ACHN (cell line): ENCODE results near the gene TARS1.
A peak's percentile ranks its signal among the peaks of the same experiment; 100 is the strongest.

Experiments used
- DNase-seq: peaks from one replicate; pipeline ENCODE4 v3.0.0-alpha.2; 2015
- in situ Hi-C: cut with HindIII; loops from 2 replicates; pipeline ENCODE4 v1.10.0; 2017; ENCODE audit warnings: low sequenced_read_pairs, low pct_ligation_motif_present, low pct_unique_long_range_greater_than_20kb

TARS1 gene

DNA sequence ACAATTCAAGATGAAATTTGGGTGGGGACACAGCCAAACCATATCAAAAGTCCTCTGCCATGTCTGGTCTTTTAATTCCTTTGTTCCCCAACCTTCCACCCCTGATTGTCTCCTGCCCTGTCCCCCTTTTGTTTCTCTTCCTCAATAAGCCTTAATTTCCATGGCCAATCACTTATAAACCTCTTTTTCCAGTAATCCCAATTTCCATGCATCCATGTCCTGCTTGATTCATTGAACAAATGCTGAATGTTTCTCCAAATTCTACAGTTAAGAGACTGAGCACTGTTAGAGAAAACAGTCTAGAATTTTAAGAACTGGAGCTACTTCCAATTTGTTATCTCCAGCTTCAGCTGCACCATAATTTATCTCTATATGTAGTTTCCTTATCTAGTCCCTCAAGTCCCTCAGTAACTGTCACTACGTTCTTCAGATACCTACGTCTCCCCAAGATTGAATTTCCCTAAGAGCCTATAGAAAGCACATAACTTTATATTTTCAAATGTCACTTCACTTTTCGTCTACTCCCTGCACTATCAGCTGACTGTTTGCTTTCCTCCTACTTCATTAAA is 34.2 kb downstream of the TARS1 start:
- in situ Hi-C loops, result no loop called here
- no peak for DNase-seq

DNA sequence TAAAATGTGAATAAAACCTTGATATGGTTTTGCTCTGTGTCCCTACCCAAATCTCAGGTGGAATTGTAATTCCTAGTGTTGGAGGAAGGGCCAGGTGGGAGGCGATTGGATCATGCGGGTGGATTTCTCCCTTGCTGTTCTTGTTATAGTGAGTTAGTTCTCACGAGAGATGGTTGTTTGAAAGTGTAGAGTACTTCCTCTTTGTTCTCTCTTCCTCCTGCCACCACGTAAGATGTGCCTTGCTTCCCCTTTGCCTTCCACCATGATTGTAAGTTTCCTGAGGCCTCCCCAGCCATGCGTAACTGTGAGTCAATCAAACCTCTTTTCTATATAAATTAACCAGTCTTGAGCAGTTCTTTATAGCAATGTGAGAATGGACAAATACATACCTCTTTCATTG is 34.9 kb downstream of the TARS1 start:
- no peak for DNase-seq
- in situ Hi-C loops, result no loop called here

DNA sequence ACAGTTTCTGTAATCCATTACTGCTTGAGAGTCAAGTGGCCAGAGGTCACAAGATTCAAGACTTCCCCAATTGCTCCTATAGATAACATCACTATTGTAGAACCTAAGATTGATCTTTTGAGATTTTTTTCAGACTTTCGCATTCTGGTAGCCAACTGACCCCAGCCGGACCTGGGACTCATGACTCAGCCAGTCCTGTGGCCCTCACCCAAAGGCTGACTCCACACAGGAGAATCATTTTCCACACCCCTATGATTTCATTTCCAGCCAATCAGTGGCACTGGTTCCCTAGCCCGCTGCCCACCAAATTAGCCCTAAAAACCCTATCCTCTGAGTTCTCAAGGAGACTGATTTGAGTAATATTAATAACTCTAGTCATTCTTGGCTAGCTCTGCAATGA is 36.2 kb downstream of the TARS1 start:
- in situ Hi-C loops, result no loop called here
- DNase-seq, result no peak

DNA sequence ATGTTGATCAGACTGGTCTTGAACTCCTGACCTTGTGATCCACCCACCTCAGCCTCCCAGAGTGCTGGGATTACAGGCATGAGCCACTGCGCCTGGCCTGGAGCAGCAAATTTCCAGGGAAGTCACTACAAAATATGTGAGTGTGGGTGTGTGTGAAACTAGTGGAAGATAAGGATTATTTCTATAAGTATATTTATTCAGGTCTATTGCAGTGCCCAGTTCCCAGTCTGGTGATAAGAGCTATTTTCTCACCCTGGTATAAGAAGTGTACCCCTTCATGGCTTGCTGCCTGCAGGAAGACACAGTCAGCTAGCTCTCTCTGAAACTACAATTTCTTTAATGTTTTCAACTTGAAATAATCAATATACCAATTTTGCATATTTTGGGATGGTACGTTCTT is 37.1 kb downstream of the TARS1 start:
- in situ Hi-C loops, result no loop called here
- no peak for DNase-seq

DNA sequence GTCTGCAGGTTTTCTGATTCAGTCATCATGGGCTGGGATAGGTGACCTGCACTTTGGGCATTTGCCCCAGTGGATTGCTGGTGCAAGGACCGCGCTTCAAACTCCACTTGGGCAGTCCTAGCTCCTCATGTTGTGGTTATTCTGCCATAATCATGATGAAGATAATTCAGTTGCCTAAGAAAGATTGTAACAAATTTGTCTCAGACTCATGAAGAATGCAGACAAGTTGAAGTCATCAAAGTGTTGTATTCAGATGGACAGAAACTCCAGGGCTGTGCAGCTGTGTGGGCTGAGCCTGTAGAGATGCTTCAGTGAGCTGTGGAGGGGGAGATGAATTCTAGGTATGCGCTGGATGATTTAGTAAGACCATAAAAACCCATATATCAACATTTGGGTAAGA is 38.5 kb downstream of the TARS1 start:
- DNase-seq, result peak; percentile 6

DNA sequence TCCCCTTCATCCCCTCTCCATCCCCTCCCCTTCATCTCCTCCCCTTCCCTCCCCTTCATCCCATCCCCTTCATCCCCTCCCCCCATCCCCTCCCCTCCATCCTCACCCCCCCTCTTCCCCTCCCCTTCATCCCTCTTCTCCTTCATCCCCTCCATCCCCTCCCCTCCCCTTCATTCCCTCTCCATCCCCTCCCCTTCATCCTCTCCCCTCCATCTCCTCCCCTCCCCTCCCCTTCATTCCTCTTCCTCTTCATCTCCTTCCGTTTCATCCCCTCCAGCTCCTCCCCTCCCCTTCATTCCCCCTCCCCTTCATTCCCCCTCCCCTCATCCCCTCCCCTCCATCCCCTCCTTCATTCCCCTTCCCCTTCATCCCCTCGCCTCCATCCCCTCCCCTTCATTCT is 40.1 kb downstream of the TARS1 start:
- no peak for DNase-seq
- in situ Hi-C loops, result no loop called here

More for the DNA sequence above, 38.5 kb downstream of the TARS1 start:
- in situ Hi-C loops, result no loop called here

DNA sequence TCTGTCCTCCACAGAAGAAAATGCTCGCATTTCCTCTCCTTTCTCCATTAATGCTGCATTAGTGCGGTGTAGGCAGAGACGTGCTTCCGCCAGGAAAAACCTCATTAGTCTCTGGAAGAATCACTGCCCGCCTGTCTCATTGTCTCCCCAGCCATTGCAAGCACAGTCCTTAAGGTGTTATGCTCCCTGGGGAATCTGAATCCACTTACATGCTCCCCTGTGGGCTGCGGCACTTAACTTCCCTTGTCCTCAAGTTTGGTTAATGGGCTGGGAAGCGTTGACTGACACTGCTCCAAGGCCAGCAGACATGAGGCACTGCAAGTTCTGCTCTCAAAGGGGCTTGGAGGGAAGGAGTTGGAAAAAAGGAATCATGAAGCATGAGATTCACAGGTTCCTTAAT is 41.6 kb downstream of the TARS1 start:
- in situ Hi-C loops, result no loop called here
- DNase-seq, result no peak

DNA sequence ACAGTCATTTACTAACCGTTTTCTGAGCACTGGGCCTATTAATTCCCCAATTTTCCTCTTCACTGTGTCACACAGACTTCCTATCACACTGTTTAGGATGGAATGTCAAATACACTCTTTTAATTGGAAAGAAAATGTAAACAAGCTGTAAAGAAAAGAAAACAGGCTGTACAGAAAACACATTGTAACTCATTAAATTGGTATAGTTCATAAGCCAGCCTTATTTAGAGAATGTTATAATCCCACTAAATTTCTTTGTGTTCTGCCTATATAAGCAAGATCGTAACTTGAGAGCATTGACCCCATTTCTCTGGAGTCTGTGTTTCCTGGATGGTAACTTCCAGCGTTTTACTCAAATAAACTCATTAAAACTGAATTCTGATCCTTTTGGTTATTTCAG is 46.5 kb downstream of the TARS1 start:
- no peak for DNase-seq
- in situ Hi-C loops, result no loop called here

DNA sequence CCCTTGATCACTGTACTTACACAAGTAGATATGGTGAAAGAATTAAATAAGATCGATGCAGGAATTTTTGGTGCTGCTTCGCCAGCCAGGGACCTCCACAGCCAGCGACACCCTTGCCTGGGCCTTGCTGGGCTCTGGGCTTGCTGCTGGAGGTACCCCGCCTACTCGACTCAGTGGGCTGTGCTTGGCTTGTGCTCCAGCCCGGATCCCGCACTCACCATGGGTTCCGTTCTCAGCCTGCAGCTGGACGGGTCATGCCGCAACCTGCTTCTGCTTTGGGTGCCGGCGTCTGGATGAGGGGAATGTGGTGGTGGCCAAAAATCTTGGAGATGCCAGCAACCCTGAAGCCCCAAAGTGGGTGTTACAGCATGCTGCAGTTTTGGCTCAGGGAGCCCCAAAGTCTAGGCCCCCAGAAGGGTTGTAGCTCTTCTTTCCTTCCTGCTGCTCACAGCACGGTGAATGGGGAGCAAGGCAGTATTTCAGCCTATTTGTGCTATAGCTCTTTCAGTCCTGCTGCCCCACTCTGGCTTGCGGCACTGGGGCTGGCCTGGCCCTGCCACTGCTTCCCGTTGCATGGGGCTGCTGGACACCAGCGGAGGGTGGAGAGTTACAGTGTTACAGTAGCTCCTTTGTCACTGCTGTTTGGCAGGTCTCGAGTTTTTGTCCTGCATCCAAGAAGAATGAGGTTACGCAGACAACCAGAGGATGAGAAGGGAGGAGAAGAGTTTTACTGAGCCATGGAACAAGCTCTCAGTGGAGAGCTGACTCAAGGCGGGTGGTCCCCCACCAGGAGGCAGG is 48.0 kb downstream of the TARS1 start:
- DNase-seq, result no peak
- in situ Hi-C loops, result no loop called here

DNA sequence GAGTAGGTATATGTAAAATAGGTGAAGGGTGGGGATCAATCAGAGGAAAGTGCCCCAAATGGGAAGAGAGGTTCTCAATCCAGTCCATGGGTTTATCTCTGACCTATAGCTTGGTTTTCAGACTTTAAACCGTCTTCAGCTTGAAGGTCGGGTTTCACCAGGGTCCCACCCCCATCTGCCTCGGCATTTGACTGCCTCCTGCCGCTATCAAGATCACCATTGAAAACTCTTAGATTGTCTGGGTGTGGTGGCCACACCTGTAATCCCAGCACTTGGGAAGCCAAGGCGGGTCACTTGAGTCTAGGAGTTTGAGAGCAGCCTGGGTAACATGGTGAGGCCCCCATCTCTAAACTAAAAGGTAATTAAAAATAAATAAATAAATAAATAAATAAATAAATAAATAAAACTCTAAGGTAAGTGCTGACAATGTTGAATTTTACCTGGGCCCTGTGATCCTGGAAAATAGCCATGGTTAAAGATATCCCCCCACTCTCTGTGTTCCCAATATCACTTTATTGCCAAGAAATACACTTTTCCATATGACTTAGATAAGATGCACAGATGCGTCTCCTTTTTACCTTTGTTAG is 48.8 kb downstream of the TARS1 start:
- no peak for DNase-seq
- in situ Hi-C loops, result no loop called here

DNA sequence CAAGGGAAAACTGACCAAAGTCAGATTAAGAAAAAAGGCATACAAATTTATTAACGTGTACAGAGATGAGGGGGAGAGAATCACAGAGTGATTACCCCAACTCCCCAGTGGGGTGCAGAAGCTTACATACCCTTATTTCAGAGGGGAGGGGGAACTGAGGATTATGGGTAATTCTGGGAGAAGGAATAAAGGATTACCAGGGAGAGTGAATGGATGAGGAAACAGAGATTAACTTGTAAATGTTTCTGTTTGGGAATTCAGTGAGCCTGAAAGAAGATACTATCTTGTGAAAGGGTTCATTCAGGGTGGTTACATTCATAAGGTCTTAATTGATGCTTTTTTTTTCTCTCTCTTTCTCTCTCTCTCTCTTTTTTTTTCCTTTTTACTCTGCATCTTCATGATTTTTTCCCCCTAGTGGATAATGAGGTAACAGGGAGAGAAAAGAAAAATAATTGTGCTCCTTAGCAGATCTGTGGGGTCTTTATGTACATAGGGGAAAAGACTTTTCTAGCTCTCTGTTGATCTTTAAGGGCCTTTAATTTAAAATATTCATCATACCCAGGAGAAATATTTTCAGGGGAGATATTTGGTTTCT is 49.4 kb downstream of the TARS1 start:
- in situ Hi-C loops, result no loop called here
- no peak for DNase-seq

DNA sequence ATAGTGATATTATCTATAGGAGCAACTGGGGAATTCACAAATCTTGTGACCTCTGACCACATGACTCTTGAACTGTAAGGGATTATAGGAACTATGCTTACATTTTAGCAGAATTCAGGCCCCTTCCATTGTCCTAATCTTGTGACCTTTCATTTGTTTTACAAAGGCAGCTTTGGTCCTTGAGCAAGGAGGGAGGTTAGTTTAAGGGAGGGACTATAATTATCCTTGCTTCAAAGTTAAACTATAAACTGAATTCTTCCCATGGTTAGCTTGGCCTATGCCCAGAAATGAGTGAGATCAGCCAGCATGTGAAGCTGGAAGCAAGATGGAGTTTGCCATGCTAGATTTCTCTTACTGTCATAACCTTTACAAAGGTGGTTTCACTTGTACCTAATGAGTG is 51.2 kb downstream of the TARS1 start:
- peak; percentile 8 for DNase-seq
- in situ Hi-C loops, result no loop called here

DNA sequence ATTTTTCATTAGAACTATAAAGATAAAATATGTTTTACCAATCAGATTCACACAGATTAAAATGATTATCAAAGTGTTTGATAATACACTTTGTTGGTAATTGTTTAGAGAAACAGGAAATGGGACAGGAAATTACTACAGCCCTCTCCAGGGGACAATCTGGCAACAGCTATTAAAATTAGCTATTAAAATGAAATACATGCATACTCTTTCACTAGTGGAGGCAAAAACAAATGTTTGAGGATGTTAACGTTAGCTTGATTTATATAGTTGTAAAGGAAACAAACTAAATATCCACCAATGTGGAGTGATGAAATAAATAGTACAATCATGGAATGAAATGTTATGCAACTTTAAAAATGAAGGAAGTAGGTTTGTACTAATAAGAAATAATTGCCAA is 53.7 kb downstream of the TARS1 start:
- in situ Hi-C loops, result no loop called here

DNA sequence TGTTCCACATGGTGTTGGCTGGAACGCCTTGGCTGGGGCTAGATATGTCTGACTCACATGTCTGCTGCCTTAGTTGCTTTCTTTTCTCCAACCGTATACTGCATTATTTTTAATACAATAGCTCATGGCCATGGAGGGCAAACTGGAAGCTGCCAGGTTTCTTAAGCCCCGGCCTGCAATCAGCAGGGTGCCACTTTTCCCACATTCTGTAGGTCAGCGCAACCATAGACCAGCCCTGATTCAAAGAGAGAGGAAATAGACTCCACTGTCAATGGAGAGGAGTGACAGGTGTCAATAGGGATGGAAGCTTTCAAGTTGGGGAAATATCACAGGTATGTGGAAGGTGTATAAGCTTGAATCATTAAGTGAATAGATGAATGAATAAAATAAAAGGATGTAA is 60.5 kb downstream of the TARS1 start:
- in situ Hi-C loops, result no loop called here
- no peak for DNase-seq

More for the DNA sequence above, 53.7 kb downstream of the TARS1 start:
- DNase-seq, result no peak

DNA sequence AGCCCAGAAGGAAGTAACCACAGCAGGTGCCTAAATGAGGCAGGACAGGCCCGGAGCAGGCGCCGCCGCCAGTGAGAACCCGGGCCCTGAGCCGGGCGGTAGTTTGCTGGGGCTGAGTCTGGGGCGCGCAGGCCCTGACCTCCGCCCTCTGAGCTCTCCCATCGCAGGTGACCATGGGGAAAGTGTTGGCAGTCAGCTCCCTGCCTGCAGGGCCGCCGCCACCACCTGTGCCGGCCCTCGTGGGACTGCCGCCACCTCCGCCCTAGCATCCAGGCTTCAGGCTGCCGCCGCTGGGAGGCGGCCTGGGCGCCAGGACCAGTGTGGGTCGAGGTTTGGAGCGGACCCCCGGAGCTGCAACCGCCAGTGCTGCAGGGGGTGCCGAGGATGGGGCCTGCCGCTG is 61.1 kb downstream of the TARS1 start:
- no peak for DNase-seq
- in situ Hi-C loops, result no loop called here

DNA sequence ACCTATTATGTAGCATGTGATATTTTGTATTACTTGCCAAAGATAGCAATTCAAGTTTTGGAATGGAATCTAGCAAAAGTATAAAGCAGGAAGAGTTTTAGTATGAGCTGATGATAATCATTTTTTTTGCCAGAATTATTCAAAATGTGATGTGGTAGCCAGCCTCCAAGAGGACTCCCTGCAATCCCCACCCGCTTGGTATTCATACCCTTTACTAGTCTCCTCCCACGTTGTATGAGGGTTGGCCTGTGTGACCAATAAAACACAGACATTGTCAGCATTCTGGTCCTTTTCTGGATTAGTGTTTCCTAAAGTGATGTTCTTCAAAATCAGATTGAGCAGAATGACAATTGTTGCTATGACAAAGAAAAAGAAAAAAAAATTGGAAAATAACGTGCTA is 63.8 kb downstream of the TARS1 start:
- in situ Hi-C loops, result no loop called here
- DNase-seq, result no peak

DNA sequence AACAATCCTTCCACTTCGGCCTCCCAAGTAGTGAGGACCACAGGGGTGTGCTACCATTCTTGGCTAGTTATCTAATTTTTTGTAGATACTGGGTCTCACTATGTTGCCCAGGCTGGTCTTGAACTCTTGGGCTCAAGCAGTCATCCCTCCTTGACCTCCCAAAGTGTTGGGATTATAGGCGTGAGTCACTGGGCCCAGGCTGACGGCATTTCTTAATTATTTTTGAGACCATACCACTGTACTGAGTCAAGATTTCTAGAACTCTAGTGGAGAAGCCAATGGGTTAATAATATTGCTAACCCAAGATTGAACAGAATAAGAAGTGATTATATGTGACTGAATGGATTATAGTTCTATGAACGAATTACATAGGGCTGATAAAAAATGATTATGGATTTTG is 66.7 kb downstream of the TARS1 start:
- in situ Hi-C loops, result no loop called here
- no peak for DNase-seq

DNA sequence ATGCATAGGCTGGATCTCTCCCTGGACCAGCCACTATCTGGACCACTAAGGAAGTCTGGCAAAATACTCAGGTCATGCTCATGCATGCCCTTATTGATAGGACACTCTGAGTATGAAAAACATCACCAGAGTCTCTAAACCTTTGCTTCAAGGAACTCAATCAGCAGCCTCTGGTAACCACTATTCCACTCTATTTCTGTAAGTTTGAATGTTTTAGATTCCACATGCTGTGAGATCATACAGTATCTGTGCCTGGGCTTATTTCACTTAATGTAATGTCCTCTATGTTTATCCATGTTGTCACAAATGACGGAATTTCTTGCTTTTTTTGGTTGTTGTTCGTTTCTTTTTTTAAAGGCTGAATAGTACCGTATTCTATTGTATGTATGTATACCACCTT is 68.3 kb downstream of the TARS1 start:
- in situ Hi-C loops, result no loop called here
- DNase-seq, result no peak

DNA sequence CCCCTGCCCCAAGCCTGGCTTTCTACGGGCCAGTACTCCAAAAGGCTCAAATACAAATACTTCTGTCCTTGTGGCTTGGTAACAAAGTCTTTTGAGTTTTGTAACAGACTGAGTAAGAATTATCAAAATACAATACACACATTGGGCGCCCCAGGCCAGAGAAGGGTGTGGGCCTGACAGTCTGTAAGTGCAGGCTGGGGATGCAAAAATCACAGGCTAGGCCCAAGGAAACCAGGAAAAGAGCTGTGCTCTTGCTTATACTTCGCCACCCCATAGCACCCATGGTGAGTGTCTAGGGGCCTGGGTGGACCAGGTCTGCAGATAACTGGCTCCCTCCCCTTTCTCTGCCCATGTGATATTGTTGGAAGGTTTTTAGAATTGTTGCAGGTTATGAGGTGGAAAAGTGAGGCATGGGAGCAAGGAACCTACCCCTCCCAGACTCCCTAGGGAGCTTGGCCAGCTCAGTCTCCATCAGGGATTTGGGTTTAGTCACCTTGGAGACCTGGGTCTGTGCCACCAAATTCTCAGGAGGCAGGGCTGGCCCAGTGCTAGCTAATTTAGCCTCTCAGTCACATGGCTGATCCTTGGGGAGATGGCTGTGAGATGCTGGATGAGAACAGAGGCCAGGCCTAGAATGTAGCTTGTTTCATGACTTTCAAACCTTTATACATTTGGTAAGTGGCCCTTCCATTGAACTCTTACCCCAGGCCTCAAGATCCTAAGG is 72.9 kb downstream of the TARS1 start:
- in situ Hi-C loops, result no loop called here
- no peak for DNase-seq
